GM19468 (cell line): ENCODE results near the gene FLT1.

Experiments
- ATAC-seq: cut with Tn5 transposase; IDR thresholded peaks from one replicate; pipeline ENCODE4 v1.9.1; 2021; ENCODE audit warnings: mild to moderate bottlenecking, moderate library complexity, moderate number of reproducible peaks; ENCODE audit not compliant: unreplicated experiment; ENCODE audit errors: extremely low read depth

FLT1 gene

DNA sequence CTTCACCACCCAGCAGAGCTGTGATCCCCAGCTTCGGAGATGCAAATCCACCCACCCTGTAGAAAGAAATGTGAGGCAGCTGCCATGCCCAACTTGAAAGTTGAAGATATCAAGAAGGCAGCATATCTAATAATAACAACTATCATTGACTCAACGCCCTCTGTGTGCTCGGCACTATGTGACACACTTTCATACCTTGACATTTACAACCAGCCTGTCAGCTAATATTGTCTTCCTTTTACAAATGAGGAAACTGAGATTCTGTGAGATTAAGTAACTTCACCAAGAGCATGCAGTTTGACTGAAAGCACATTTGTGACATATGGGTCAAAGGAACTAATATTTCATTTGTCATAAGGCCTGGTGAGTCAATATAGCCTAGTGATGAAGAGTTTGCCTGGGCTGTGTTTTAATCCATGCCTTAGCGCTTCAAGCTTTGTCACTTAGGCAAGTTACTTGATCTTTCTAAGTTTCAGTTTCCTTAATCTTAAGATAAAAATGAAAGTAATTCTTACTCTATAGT, 137.0 kb downstream of the FLT1 start:
- no peak for ATAC-seq

DNA sequence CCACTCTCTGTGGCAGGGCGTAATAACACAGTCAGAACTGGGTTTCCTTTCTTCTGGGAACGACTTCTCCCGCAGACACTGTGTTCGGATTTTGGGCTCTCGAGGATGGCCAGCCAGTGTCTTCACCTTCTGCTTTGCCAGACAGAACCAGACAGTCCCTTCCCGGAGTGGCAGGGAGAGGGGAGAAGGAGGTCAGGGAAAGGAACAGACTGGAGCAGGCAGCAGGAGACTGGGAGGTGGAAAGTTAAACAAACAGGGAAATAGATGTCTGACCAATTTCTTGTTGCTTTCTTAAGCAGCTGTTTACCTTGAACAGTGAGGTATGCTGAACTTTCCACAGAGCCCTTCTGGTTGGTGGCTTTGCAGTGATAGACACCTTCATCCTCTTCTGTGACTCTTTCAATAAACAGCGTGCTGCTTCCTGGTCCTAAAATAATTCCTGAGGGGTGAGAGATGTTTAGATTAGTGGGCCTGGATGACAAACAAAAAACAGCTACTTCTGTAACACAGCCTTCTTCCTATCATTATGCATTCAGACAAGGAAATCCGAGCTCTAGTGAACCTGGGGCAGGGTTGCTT, 137.6 kb downstream of the FLT1 start:
- ATAC-seq: no peak

DNA sequence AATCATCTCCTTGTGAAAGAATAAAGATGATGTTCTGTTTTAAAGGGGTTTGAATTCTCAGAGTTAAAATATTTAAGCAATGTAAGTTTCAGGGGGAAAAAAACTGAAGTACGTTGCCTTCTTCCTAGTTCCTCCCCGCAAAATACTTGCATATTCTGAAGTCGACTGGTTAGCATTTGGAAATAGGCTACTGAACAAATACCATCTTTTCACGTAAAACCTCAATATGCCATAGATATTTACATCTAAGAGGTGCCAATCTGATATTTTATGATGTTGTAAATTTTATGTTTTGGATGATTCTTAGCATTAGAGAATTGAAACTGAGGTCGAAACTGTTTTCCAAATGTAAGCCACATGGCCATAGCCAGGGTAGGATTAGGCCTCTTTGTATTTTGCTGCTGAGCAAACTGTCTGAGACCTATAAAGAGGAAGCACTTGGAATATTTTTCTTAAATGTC, 138.3 kb downstream of the FLT1 start:
- ATAC-seq: no peak

DNA sequence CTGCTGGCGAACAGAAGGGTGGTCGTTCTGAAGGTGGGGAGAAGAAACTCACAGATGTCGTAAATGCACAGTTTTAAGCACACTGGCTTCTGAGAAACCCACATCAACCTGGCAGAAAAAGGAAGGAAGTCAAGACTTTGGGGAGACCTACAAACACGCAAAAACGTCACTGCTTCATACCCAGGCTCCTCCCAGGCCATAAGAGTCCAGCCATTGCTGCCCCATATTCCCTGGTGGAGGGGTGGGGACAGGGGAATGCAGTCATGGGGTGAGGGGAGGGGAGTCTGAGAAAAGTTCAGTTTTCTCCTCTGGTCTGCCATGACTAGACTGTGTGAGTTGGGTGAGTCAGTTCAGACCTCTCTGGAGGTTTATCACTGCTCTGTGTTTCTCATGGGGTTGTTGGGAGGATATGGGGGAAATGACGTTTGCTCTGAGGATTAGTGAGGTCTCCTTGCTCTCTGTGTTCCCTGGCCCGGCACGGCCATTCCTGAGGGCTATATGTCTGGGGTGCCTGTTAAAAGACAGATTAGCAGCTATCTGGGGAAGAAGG, 139.0 kb downstream of the FLT1 start:
- no peak for ATAC-seq

DNA sequence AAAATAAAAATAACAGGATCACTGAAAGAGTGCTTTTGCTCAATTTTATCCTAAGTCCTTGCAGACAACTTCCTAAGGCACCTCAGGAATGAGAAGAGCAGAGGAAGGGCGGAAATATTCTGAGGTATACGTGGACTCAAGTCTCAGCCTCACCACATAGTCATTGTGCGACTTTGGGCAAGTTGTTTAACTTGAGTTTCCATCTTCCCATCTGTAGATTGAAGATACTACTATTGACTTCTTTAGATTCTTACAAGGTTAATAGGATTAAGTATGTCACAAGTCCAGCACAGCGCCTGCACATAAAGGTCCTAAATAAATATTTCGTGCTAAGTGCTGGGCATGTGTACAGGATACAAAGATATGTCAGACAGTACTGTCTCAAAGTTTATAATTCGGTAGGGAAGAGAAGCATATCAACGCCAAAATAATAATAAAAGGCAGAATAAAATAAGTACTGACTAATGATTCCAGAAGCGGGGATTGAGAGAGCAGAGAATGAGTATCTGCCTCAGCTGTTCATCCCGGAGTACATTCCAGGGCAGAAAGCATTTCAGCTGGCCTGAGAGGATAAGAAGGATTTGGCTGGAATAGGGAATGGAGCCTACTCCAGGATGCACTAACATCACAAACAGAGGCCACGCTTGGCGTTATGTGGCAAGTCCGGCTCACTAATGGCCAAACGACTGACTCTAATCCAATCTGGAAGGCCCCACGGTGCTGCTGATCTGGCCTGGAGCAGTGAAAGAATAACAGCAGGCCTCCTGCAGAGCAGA, 139.7 kb downstream of the FLT1 start:
- no peak for ATAC-seq

DNA sequence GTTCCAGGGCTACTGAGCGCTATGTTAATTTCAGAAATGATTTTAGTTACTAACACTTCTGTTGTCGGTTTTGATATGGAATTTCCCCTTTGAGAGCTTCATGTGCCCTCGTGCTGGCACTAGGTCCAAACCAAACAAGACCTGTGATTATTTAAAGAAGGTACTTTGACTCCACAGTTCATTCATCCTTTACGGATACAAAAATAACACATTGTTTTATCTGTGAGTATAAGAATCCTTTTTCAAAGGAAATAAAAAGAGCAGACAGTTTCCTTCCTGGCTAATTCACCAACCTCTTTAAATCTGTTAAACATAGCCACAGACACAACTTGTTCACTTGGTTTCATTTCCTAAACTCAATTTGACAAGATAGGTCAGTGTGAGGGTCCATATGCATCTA, 141.2 kb downstream of the FLT1 start:
- no peak for ATAC-seq

DNA sequence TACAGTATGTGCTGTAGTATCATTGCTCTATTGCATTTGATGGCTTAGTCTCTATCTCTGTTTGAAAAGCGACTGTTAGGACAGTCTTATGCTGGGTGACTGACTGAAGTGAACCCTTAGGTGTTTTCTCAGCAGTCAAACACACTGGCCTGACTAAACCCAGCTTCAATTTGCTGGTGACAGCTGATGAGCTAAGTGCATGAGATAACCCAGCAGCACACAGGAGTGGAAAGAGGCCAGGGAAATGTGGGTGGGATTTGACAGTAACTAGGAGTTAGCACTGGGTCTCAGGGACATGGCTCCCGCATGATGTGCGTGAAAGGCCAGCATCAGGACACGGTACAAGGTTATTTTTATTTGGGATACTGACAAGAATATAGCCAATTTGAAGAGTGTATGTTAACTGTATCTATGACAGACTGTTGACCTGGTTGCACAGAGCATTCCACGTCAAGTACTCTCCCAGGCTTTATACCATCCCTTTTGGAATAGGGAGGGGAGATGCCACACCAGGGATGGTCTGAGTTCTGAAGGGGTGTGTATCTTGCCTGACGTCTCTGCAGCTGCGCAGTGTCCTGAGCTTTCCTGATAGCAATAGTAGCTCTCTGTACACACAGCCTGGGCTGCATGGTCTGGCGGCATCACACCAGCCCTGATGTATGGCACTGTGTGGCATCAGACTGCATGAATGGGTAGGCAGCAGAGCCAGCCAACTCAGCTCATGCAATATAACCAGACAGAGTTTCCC, 144.8 kb downstream of the FLT1 start:
- ATAC-seq: no peak

DNA sequence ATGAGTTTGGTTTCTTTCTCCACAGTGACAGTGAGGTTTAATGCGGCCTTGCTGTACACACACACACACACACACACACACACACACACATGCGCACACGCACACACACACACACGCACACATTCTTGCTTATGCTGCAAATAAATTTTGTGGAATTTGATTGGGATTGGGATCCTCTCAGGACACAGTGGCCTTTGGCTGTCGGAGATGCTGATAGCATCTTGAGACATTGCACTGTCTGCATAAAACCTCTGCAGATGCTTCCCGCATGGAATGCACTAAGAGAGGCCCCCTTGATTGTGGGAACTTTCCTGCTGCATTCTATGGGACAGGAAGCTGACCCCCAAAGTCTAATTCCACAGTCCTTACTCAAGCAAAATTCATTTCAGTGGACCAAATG, 145.6 kb downstream of the FLT1 start:
- no peak for ATAC-seq

DNA sequence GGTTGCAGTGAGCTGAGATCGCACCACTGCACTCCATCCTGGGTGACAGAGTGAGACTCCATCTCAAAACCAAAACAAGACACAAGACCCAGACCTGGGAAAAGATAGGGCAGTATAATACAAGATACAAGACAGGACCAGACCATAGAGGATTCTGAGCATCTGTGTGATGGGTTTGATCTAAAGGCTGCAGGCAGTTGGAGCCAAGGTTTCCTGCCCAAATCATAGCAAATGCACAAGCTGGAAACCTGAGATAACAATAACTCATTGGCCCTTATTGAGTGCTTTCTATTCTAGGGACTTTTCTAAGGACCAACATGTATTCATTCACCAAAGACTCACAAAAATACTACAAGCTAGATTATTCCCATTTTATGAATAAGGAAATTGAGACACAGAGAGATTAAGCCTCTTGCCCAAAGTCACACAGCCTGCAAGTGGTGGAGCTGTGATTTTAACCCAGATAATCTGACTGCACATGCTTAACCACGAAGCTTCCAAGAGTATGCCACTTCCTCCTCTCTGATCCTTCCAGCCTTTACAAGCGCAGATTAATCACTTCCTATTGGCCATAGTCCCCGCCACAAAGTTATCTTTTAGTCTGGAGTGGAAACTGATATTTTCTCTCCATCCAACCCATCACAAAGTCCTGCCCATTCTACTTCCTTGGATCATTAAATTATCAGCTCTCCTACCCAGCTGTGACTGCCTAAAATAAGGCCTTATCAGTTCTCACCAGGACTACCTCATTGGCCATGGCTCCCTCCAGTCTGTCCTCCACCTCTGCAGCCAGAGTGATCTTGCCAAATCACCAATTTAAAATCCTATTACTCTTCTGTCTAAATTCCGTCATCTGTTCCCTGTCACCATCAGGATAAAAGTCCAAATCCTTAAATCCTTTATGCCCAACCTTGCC, 147.2 kb downstream of the FLT1 start:
- no peak for ATAC-seq

DNA sequence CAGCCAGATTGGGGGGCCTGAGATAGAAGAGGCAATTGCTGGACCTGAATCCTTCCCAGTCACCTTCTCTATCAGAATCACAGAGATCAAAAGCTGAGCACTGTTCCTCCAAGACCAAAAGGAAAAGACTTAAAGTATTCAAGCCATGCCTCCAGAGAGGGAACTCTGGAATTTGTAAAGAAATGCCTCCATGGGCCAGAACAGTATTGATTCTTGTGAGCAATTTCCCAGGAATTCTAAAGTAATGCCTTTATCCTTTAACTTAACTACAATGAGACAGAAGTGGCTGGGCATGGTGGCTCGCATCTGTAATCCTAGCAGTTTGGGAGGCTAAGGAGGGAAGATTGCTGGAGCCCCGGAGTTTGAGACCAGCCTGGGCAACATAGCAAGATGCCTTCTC, 148.8 kb downstream of the FLT1 start:
- ATAC-seq: no peak

DNA sequence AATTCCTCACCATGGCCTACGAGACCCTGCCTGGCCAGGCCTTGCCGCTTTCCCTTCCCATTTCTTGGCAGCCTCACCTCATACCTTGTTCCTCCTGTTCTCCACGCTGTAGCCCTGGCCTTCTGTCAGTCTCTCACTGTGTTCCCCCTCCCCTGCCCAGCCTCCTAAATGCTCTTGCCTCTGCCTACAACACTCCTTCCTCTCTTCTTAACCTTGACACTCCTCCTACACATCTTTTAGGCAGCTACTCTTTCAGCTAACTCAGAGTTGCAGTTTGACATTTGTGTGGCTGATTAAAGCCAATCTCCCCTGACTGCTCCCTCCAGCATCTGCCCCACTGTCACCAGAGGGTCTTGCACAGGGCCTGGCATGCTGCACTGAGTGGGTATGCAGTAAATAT, 150.8 kb downstream of the FLT1 start:
- no peak for ATAC-seq

DNA sequence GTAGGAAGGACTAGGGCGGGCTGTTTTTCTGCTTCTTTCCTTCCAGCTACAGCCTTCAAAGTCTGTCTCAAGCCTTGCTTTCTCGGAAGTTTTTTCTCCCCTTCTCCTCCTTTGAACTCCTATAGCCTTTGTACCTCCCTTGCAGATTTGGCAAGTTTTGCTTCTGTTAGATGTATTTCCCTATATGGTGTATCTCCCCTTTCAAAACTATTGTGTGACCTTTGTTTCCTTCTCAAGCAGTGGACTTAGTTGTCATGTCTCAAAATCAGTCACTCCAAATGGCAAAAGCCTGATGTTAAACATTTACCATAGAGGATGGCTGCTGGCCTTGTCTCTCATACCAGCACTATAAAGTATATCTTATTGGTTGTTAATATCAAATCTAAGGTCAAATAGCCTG, 152.7 kb downstream of the FLT1 start:
- no peak for ATAC-seq

DNA sequence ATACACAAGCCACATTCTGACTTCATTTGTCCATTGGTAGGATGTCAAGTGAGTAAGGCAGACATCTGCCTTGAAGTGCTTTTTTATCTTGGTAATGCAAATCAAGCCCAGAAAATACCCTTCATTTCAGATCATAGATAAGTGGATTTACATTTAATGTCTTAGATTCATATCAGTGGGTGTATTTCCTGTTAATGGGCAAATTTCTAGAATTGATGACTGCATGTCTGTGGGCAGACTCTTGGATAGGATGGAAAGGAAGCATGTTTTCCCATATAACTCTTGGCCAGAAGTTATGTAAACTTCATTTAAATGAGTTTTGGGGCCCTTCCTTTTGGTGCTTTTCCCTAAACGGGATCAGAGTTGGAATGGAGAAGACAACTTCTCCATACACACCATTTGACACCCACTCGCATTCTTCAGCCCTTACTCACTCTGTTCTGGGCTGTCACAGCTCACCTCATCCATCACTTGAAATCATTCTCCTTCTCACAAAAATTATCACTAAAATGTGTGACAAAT, 154.6 kb downstream of the FLT1 start:
- no peak for ATAC-seq

DNA sequence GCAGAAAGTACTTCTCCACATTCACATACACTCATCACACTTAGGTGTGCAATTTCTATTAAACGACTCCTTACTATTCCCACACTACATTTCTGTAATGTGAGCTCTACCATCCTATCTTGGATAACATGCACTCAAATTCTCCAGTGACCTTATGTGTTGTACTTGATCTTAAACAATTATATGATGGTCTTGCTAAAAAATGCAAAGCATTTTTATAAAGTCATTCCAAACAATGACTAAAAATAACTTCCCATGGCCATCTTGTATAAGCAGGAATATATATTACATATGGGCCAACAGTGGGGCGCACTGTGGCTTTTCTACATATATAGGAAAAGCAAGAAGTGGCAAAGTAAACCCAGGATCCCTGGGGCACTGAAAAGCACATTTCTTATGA, 155.5 kb downstream of the FLT1 start:
- ATAC-seq: no peak

DNA sequence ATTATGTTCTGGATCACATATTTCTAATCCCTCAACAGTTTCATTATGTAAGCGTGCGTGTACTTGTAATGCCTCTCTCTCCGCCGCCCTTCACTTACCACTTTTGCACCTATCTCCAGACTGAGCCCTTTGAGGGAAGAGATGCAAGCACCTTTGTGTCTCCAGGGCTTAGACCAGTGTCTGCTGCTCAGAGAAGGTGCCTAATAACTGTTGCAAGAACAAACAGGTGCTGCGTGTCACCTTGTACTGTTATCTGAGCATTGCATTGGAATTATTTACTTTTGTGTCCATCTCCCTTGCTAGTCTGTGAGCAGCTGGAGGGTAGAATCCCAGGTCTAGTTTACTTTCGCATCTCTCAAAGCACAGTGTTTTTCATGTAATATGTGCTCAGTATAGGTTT, 156.2 kb downstream of the FLT1 start:
- ATAC-seq: no peak

DNA sequence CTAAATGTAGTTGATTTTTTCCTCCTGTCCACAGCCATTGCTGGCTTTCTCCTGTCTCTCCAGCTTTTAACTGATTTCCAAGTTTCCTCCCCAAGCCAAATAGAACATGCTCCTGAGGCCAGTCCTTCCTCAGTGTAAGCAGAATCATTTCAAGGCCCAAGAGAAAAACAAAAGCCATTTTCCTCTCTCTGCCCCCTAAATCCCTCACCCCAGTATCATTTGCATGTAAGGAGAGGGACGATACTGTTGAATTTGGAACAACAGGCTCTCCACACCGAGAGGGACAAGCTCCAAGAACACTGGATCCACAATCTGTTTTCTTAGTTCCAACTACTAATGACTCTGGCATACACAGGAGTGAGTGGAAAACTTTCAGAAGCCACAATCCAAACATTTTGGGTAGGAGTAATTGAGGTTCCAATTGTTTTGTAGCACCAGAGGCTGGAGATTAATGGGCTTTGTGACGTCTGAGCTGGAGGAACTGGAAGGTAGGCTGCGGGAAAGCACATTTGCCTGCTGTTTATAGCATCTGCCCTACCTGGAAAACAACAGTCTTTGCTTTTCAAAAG, 156.8 kb downstream of the FLT1 start:
- no peak for ATAC-seq

DNA sequence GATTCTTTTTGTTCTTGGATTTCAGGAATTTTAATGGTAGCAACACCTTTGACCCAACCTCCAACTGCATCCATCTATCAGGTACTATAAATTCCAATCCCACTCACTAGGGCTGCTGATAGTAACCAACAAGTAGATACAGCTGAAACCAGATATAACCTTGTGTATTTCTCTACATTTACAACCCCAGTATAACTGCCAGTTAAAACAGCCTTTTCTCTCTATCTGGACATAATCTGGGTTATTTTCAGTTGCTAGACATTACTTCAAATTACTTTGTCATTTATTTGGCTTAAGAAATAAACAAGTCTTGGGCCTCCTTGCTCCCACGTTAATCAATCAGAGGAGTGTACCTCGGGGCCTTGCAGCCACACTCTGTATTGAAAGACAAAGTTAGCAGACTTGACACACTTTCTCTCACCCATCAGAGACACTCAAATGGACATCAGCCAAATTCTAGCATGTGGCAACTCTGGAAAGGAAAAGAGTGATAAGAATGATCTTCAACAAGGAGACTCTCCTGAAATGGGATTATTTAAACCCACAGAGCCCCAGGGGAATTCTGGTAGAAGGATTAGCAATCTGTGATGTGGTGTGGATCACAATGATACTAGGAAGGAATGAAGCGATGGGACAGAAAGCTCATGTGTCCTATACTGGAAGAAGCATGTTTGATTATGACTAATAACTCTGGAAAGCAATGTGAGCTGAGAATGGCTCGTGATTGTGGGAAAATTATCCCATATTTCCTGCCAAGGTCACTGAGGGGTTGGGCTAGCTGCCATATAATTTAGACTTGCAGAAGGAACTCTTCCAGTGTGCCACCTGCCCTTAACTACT, 157.5 kb downstream of the FLT1 start:
- no peak for ATAC-seq

DNA sequence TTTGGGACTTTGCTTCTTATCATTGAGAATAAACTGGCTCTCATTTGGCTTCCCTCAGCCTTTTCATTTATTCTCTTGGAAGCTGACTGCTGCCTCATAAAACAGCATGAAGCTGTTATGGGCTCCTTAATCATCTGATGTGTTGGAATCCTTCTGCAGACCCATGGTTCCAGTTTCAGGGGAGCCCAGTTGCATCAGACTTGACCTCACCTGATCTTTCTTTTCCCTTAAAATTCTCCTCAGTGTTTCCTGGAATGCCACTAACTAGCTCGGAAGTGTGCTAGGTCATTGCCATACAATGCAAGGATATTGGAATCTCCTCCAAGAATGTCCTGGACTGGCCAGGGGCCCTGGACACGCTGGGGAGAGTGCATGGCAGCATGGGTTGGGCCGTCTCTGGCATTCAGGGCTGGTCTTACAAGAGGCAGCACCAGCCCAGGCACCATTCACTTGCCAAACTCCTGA, 158.7 kb downstream of the FLT1 start:
- ATAC-seq: no peak
